Urinary bladder (tissue), 4 donors: ENCODE data around the gene RHNO1. TPM values are rescaled to one million over a fixed set of nuclear protein-coding genes. Genes with fewer than 3 reads are reported as not detected.
"Not testable (repeated sequence)": the region's sequence is repeated elsewhere in the genome, so short reads cannot be mapped to it uniquely, and the experiment has no call there.

Experiments used
- DNase-seq: peaks from one replicate; pipeline ENCODE4 v3.0.0-alpha.2; 2015; ENCODE audit errors: extremely low spot score
- H3K27ac ChIP-seq: one replicate; pipeline ENCODE4 v1.5.1; 2013; ENCODE audit warnings: low read depth, mild to moderate bottlenecking, moderate library complexity
- H3K36me3 ChIP-seq: one replicate; pipeline ENCODE4 v1.6.1; 2013; ENCODE audit warnings: mild to moderate bottlenecking, moderate library complexity; ENCODE audit not compliant: insufficient read depth
- H3K4me1 ChIP-seq: one replicate; pipeline ENCODE4 v1.6.1; 2013; ENCODE audit warnings: mild to moderate bottlenecking, moderate library complexity; ENCODE audit not compliant: insufficient read depth
- H3K4me3 ChIP-seq: one replicate; pipeline ENCODE4 v1.5.1; 2013; ENCODE audit warnings: low read depth, low read length
- WGBS: extraction: QIAGEN DNeasy Blood & Tissue Kit; methylation state at CpG from one replicate; pipeline ENCODE4 v1.1.7; 2013; 5-methylcytosine and 5-hydroxymethylcytosine counted together
- polyA plus RNA-seq: library from polyadenylated mRNA; stranded (reverse); fragments of 200-250 nt; gene quantifications from one replicate; pipeline ENCODE4 v1.2.3, GENCODE V29; 2013
- total RNA-seq: library from RNA; depleted of rRNA; stranded (reverse); fragments of >200 nt; gene quantifications from one replicate; pipeline ENCODE4 v1.2.3, GENCODE V29; 2014
- donor health status: healthy with polysubstance abuse.
- donor health status: healthy.

RHNO1 gene
- total and polyA plus RNA-seq, 2 donors = 12.0 to 27.4 TPM

GRCh38 chr12:2851931-2852330 lies 25.1 kb upstream of the RHNO1 start:
- Histone ChIP-seq H3K36me3 (no peaks in the 10 kb centered on the region), H3K4me1 (no peaks in the 10 kb centered on the region), H3K4me3 (no peak overlapping the region), H3K27ac (no peak overlapping the region)
- WGBS = 95% methylated on average over 3 of the region's 3 CpGs
- DNase-seq = no peak

- DNase-seq = peak; percentile 28
- WGBS = 15% methylated on average over 11 of the region's 11 CpGs
- Histone ChIP-seq H3K4me1 (no peaks in the 10 kb centered on the region), H3K27ac (no peak overlapping the region), H3K36me3 (no peaks in the 10 kb centered on the region), H3K4me3 (no peak overlapping the region)
Measured at GRCh38 chr12:2853626-2854025, 23.4 kb upstream of the RHNO1 start.

GRCh38 chr12:2854669-2855453 lies 22.2 kb upstream of the RHNO1 start:
- no peak overlapping the region for H3K4me3 ChIP-seq
- no peak for DNase-seq
- 92% methylated on average over 25 of the region's 25 CpGs for WGBS

GRCh38 chr12:2855546-2855945 lies 21.5 kb upstream of the RHNO1 start:
- WGBS = 96% methylated on average over 7 of the region's 7 CpGs
- H3K4me1 ChIP-seq = no peaks in the 10 kb centered on the region
- DNase-seq = no peak
- no peaks in the 10 kb centered on the region for H3K36me3 ChIP-seq
- H3K4me3 ChIP-seq = no peak overlapping the region
- H3K27ac ChIP-seq = no peak overlapping the region

More at GRCh38 chr12:2854669-2855453, 22.2 kb upstream of the RHNO1 start:
- H3K4me1 ChIP-seq = no peaks in the 10 kb centered on the region
- H3K36me3 ChIP-seq = no peaks in the 10 kb centered on the region
- no peak overlapping the region for H3K27ac ChIP-seq

GRCh38 chr12:2856051-2856450 lies 21.0 kb upstream of the RHNO1 start:
- Histone ChIP-seq H3K27ac (no peak overlapping the region), H3K36me3 (no peaks in the 10 kb centered on the region), H3K4me1 (no peaks in the 10 kb centered on the region), H3K4me3 (no peak overlapping the region)
- no peak for DNase-seq
- 91% methylated on average over 3 of the region's 3 CpGs for WGBS

- WGBS = 82% methylated on average over 3 of the region's 3 CpGs
- Histone ChIP-seq H3K27ac (no peak within 1 kb of the TSS), H3K4me1 (no peaks in the 10 kb centered on the region), H3K4me3 (no peak within 1 kb of the TSS), H3K36me3 (no peaks in the 10 kb centered on the region)
- DNase-seq = no peak
Measured at GRCh38 chr12:2857021-2857431, 20.0 kb upstream of the RHNO1 start, which contains the start of gene TEX52. Gene TEX52, minus strand, starts transcription at chr12:2857039. Its CDS starts 13 bp downstream, at chr12:2857026.

- no peaks in the 10 kb centered on the region for H3K4me1 ChIP-seq
- no peaks in the 10 kb centered on the region for H3K36me3 ChIP-seq
- 96% methylated on average over 7 of the region's 7 CpGs for WGBS
- H3K27ac ChIP-seq = no peak overlapping the region
- H3K4me3 ChIP-seq = no peak overlapping the region
- DNase-seq = no peak
Measured at GRCh38 chr12:2857576-2857975, 19.4 kb upstream of the RHNO1 start.

GRCh38 chr12:2858334-2858733 lies 18.7 kb upstream of the RHNO1 start:
- no peak for DNase-seq
- Histone ChIP-seq H3K4me1 (no peaks in the 10 kb centered on the region), H3K4me3 (no peak overlapping the region), H3K36me3 (no peaks in the 10 kb centered on the region), H3K27ac (no peak overlapping the region)
- WGBS = 90% methylated on average over 2 of the region's 2 CpGs

GRCh38 chr12:2858944-2859421 lies 18.0 kb upstream of the RHNO1 start:
- WGBS = 76% methylated on average over 12 of the region's 12 CpGs
- no peak overlapping the region for H3K4me3 ChIP-seq
- H3K36me3 ChIP-seq = no peaks in the 10 kb centered on the region
- no peak overlapping the region for H3K27ac ChIP-seq
- H3K4me1 ChIP-seq = no peaks in the 10 kb centered on the region
- DNase-seq = no peak

- H3K4me1 ChIP-seq = no peaks in the 10 kb centered on the region
- H3K27ac ChIP-seq = no peak overlapping the region
- H3K36me3 ChIP-seq = no peaks in the 10 kb centered on the region
- no peak for DNase-seq
- no peak overlapping the region for H3K4me3 ChIP-seq
Measured at GRCh38 chr12:2860170-2860569, 16.9 kb upstream of the RHNO1 start.

GRCh38 chr12:2862876-2863275 lies 14.1 kb upstream of the RHNO1 start:
- H3K36me3 ChIP-seq = no peaks in the 10 kb centered on the region
- WGBS = 94% methylated on average over 7 of the region's 7 CpGs
- no peaks in the 10 kb centered on the region for H3K4me1 ChIP-seq
- H3K4me3 ChIP-seq = no peak overlapping the region
- no peak for DNase-seq
- H3K27ac ChIP-seq = no peak overlapping the region

- H3K36me3 ChIP-seq, DNase-seq, H3K27ac ChIP-seq, H3K4me3 ChIP-seq, H3K4me1 ChIP-seq: not testable (repeated sequence)
- WGBS = 99% methylated on average over 7 of the region's 7 CpGs
Measured at GRCh38 chr12:2863402-2863801, 13.6 kb upstream of the RHNO1 start.

- DNase-seq = no peak
- no peaks in the 10 kb centered on the region for H3K4me1 ChIP-seq
- 97% methylated on average over 9 of the region's 9 CpGs for WGBS
- no peaks in the 10 kb centered on the region for H3K36me3 ChIP-seq
- no peak overlapping the region for H3K4me3 ChIP-seq
- H3K27ac ChIP-seq = no peak overlapping the region
Measured at GRCh38 chr12:2864198-2864597, 12.8 kb upstream of the RHNO1 start.

- DNase-seq, H3K27ac ChIP-seq, H3K4me1 ChIP-seq, H3K4me3 ChIP-seq, H3K36me3 ChIP-seq: not testable (repeated sequence)
- WGBS = 99% methylated on average over 9 of the region's 9 CpGs
Measured at GRCh38 chr12:2868986-2869632, 7.9 kb upstream of the RHNO1 start.
